PC-3 (cell line): ENCODE data around the gene KNDC1.

ENCODE experiments used
- EZH2 ChIP-seq: fragments of 300-600 bp; sonication (generic); IDR thresholded peaks from one replicate; pipeline ENCODE4 v1.6.1; 2017; ENCODE audit warnings: antibody characterized with exemption, mild to moderate bottlenecking, low read length; ENCODE audit not compliant: unreplicated experiment
- EZH2phosphoT487 ChIP-seq: fragments of 300-600 bp; sonication (generic); IDR thresholded peaks from 2 replicates; pipeline ENCODE4 v1.6.1; 2018; ENCODE audit warnings: mild to moderate bottlenecking, antibody characterized with exemption, low read length, borderline replicate concordance
- TF ChIP-seq, protein P1 (sequence below): fragments of 300-600 bp; sonication (generic); conservative IDR thresholded peaks from 2 replicates; pipeline ENCODE4 v1.5.1; 2017; ENCODE audit warnings: antibody characterized with exemption, low read depth, mild to moderate bottlenecking, low read length

GRCh38 chr10:133272964-133273420 lies 113.0 kb downstream of the KNDC1 start:
- TF ChIP-seq, protein P1, sequence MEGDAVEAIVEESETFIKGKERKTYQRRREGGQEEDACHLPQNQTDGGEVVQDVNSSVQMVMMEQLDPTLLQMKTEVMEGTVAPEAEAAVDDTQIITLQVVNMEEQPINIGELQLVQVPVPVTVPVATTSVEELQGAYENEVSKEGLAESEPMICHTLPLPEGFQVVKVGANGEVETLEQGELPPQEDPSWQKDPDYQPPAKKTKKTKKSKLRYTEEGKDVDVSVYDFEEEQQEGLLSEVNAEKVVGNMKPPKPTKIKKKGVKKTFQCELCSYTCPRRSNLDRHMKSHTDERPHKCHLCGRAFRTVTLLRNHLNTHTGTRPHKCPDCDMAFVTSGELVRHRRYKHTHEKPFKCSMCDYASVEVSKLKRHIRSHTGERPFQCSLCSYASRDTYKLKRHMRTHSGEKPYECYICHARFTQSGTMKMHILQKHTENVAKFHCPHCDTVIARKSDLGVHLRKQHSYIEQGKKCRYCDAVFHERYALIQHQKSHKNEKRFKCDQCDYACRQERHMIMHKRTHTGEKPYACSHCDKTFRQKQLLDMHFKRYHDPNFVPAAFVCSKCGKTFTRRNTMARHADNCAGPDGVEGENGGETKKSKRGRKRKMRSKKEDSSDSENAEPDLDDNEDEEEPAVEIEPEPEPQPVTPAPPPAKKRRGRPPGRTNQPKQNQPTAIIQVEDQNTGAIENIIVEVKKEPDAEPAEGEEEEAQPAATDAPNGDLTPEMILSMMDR, result no peak
- TF ChIP-seq EZH2 (no peak), EZH2phosphoT487 (no peak)
